Omental fat pad (tissue), 4 donors: ENCODE measurements around the gene YY1. TPM values are rescaled to one million over a fixed set of nuclear protein-coding genes. Genes with fewer than 3 reads are reported as not detected.
"Not testable (repeated sequence)": the region's sequence is repeated elsewhere in the genome, so short reads cannot be mapped to it uniquely, and the experiment has no call there.

ENCODE experiments used
- ATAC-seq: fragments of 150-250 bp; one replicate; pipeline ENCODE4 v1.9.1; 2016; ENCODE audit warnings: mild to moderate bottlenecking, moderate library complexity; ENCODE audit not compliant: low FRiP score
- DNase-seq: peaks from one replicate; pipeline ENCODE4 v3.0.0-alpha.2; 2019; ENCODE audit warnings: low spot score
- total RNA-seq, 4 donors: library from RNA; depleted of rRNA; stranded (reverse); fragments of >200 nt; gene quantifications; one replicate each; pipeline ENCODE4 v1.1.0, GENCODE V29; 2016
- TF ChIP-seq, protein P1 (sequence below), 3 donors: fragments of 450-650 bp; IDR thresholded peaks; one replicate each; pipeline ENCODE4 v1.5.1; 2016 to 2017; ENCODE audit warnings: antibody characterized with exemption in 3 of 3, mild to moderate bottlenecking in 3 of 3, moderate library complexity in 2 of 3

The YY1 gene
- total RNA-seq, 4 donors from 2014 or later: 45.1 to 55.5 (median 48.6) TPM

DNA sequence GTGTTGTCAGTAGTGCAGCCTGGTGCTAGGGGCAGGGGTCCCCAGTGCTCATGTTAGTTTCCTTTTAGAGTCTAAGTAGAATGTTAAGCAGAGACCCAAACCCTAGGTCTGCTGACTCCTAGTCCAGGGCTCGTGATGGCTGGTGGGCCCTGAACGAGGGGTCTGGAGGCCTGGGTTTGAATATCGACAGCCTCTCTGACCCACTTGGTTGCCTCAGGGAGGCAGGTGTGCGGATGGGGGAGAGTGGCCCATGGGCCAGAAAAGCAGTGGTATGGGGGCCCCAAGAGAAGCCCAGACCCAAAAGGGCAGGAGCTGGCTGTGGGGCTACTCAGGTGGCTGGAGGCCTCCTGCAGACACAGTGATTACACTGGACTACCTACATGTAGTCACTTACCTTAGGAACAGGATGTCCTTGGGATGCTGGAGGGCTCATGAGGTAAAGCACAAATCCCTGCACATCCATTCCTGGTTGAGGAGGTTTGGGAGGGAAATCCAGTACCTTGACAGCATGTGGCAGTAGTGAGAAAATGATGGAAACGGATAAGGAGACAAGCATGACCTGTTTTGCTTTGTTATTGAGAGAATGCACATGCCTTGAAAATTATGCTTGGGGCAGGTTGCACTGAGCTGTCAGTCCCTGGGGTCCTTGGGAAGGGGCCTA is 69.0 kb downstream of the YY1 start:
- no peak for DNase-seq
- ATAC-seq: no peak
- TF ChIP-seq, protein P1, sequence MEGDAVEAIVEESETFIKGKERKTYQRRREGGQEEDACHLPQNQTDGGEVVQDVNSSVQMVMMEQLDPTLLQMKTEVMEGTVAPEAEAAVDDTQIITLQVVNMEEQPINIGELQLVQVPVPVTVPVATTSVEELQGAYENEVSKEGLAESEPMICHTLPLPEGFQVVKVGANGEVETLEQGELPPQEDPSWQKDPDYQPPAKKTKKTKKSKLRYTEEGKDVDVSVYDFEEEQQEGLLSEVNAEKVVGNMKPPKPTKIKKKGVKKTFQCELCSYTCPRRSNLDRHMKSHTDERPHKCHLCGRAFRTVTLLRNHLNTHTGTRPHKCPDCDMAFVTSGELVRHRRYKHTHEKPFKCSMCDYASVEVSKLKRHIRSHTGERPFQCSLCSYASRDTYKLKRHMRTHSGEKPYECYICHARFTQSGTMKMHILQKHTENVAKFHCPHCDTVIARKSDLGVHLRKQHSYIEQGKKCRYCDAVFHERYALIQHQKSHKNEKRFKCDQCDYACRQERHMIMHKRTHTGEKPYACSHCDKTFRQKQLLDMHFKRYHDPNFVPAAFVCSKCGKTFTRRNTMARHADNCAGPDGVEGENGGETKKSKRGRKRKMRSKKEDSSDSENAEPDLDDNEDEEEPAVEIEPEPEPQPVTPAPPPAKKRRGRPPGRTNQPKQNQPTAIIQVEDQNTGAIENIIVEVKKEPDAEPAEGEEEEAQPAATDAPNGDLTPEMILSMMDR (IDR thresholded peaks at IDR 0.05): no peak

DNA sequence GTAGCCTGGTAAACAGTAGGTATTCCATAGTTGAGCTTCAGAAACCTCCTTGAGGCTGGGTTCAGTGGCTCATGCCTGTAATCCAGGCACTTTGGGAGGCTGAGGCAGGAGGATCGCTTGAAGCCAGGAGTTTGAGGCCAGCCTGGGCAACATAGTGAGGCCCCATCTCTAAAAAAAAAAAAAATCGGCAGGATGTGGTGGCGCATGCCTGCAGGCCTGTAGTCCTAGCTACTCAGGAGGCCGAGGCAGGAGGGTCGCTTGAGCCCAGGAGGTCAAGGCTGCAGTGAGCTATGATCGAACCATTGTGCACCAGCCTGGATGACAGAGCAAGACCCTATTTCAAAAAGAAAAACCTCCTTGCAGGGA is 69.5 kb downstream of the YY1 start:
- not testable (repeated sequence) for DNase-seq, ATAC-seq

DNA sequence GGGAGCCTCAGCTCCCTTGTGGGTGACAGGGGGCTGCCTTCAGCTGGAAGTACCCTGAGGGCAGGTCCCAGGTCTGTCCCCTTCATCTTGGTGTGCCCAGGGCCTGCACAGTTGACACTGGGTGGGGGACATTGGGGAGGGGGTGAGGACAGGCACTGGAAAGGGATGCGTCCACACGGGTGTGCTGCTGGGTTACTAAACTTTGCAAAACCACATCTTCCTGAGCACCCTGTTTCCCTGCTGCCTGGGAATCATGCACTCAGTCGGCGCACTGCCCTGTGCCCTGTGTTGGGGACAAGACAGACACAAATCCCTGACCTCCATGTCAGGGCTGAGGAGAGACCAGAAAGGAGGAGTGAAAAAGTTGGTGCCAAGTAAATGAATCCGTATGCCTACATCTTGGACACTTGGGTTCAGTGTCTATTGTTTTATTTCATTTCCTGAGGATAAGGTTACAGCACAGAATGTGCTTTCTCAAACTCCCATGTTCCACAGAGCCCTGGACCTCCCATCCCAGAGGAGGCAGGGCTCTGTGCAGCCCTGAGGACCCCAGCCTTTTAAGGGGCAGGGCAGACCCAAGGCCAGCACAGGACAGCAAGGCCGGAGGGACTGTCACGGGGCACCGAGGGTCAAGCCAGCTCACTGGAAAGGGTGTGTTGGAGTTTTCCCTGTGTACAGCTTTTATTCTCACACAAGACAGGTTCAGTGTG is 70.2 kb downstream of the YY1 start:
- DNase-seq: no peak
- TF ChIP-seq, protein P1 (IDR thresholded peaks at IDR 0.05): no peak
- no peak for ATAC-seq

DNA sequence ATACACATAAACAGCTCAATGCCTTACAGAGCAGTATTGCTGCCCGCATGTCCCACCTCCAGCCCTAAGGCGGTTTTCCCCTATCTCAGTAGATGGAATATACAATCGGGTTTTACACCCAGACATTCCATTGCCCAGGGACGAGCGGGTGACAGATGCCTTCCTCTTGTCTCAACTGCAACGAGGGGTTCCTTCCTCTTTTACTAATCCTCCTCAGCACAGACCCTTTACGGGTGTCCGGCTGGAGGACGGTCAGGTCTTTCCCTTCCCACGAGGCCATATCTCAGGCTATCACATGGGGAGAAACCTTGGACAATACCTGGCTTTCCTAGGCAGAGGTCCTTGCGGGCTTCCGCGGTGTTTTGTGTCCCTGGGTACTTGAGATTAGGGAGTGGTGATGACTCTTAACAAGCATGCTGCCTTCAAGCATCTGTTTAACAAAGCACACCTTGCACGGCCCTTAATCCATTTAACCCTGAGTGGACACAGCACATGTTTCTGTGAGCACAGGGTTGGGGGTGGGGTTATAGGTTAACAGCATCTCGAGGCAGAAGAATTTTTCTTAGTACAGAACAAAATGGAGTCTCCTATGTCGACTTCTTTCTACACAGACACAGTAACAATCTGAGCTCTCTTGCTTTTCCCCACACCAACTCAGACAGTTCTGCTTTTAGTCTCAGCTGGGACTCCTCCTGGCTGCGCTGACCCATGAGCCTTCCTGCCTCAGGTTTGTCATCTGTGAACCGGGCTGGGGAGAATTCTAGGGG is 73.3 kb downstream of the YY1 start:
- ATAC-seq, DNase-seq: not testable (repeated sequence)

DNA sequence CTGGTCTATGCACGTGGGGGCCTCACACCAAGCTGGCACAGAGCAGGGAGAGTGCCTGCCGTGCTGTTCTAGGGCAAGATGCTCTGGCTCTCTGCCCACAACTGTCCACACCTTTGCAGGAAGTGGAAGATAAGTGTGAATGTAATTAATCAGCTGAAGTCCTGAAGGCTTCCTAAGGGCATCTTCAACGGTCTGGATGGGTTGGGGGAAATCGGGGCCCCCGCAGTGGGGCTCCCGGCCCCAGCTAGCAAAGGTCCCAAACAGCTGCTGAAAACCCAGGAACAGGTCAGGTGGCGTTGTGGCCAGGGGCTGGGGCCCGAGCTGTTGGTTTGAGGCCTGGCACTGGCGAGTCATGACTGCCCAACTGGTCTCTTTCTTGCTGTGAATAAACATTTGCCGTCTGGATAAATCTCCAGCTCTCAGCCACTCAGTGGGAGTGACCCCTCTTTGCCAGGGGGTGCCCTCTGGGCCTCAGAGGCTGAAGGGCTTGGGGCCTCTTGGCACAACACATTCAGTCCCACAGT is 74.0 kb downstream of the YY1 start:
- ATAC-seq (no peak), DNase-seq (no peak)
- TF ChIP-seq, protein P1 (IDR thresholded peaks at IDR 0.05): no peak

DNA sequence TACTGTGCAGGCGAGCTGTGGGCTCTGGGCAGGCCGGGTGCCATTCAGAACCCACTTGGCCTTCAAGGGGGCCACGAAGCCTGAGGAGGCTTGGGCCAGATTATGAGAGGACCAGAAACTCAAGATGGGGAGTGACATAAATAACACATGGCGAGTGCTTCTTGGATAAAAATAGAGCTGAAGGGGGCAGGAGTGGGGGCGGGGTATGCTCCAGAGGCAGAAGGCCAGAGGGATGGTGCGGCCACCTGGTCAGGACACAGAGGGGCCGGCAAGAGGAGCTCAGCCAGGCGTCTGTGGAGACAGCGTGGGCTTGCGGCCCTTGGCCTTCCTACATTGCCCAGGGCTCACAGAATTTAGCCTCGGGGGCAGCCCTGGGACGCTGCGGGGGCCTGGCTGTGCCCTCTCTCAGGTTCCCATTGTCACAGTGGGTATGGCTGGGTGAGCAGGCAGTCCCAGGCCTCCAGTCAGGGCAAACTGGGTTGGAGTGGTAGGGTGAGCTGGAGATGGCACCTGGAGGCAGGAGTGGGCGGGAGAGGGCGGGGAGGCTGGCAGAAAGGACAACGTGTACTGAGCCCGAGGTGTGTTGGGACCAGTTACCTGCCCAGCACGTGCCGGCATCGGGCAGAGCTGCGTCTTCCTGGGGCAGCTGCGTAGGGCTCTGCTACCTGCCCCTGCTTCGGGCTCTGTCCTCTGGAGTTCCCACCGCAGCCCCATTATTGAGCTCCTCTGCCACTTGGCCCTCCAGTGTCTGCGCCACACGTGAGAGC is 74.7 kb downstream of the YY1 start:
- TF ChIP-seq, protein P1 (IDR thresholded peaks at IDR 0.05): no peak
- no peak for ATAC-seq
- no peak for DNase-seq

DNA sequence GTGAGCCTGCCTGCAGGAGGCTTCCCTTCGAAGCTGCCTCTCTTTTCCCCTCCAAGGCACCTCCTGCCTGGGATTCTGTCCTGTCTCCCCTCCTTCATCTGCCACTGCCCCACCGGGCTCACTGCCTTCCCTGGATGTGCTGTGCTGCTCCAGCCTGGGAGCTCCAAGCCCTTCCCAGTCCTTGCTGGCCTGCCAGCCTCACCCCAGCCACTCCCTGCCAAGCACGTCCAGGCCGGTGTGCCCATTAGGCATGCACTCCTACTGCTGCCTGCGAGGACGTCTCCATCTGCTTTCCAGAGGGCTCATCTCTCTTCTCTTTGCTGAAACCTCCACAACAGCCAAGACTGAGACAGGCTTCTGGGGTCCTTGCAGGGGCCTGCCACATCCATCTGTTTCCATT is 75.8 kb downstream of the YY1 start:
- DNase-seq: no peak
- no peak for ATAC-seq
- TF ChIP-seq, protein P1 (IDR thresholded peaks at IDR 0.05): no peak
